Suppressor macrophage treated with lipopolysaccharide for 4 hours (primary cell): Measurements from ENCODE around the gene RGS10.
"Not testable (repeated sequence)": the region's sequence is repeated elsewhere in the genome, so short reads cannot be mapped to it uniquely, and the experiment has no call there.

ENCODE experiments used
- DNase-seq: peaks from one replicate; pipeline ENCODE4 v3.0.0-alpha.2; 2020

RGS10 gene

DNA sequence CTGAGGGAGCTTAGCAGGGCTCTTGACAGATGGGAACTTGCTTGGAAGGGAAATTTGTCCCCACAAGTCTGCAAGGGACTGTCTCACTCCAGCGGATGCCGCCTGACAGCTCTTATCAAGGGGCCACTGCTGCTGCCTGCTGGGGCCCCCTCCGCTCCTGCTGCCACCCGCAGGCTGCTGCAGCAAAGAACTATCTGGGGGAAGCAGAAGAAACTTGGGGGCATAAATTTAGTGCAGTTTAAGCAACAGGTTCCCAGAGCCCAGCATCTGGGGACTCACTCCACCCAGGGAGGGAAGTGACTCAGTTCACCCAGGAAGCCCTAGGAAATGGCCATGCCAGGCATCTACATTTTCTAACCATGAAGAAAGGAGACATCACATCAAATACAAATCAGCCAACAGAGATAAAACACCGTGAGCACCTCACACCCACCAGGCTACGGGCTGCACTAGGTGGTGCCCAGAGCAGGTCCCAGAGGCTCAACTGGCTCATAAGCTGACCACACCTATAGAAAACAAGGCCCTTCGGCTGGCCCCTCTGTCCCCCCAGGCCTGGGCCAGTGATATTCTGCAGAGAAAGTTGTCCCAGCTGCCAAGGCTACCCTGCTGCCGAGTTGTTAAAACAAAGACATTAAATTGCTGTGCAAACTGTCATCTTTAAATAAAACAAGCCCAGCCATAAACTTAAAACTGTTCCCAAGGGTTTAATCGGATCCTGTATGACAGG is 3.7 kb downstream of the RGS10 start:
- DNase-seq = peak; percentile 24

DNA sequence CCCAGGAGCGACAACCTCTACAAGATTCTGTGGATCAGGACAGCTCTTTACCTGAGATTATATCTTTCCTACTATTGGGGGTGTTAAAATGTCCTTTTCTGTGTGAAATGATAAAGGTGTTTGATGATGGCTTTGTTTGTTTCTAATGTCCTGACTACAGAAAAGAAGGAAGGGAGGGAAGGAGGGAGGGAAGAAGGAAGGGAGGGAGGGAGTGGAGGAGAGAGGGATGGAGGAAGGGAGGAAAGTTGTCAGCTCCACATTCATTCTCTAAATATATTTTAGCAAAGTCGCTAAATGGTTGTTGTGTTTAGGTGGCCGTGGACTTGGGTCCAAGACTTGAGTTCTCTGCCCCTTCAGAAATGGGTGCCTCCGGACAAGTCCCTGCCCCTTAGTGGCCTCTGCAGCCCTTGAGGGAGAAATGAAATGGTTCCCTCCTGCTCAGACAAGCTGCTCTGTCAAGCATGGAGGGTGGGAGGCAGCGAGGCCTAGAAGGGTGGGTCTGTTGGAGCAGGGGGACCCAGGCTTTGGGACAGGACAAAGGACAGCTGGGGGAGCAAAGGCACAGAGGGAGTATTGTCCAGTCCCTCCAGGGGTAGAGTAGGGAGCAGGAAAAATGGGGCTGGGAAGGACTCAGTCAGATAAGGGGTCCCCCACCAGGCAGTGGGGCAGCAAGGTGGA is 4.4 kb downstream of the RGS10 start:
- no peak for DNase-seq

GRCh38 chr10:119536508-119537025 is 6.0 kb downstream of the RGS10 start:
- DNase-seq = no peak

DNA sequence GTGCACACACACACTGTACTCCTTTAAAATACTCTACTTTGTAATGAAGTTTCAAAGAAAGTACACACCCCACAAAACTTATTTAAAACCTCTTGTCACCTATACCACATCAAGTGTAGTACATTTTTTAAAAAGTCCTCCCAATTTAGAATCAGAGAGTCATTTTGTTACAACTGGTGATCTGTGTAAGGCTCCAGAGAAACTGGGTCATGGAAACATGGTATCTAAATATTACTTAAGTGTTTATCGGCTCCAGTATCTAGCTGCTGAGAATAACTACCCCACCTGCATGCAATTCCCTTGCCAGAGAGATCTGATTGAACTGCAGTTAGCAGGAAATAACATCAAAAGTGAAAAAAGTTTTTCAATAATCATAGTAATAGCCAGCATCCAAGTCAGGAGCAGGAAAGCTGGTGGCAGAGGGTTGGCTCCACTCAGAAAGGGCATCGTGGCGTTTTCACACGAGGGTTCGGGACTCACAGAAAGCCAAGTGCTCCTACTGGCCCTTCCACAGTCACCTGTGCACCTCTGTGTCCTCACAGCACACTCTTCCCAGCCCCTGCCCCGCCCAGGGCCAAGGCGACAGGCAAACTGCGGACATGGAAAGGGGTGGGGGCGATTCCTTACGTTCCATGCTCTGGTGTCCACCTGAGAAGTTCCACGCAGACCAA is 6.5 kb downstream of the RGS10 start:
- DNase-seq = no peak

DNA sequence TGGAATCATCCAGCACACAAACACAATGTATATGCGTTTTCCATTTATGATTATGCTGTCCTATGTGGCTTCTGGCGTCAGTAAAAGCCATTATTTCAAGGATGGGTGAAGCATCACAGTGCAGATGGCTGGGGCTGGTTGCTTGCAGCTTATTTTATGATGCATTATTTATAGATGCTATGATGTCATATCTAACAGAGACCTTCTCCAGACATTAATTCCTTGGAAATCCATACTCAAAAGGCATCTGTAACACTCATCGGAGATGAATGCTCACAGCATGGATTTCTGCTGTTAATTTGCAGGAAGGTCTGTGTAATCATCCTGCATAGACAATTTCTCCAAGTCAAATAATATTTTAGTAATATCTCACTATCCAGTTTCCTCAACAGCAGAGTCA is 7.2 kb downstream of the RGS10 start:
- DNase-seq = no peak

GRCh38 chr10:119533473-119533872 is 9.0 kb downstream of the RGS10 start:
- DNase-seq = no peak

GRCh38 chr10:119532791-119533190 is 9.7 kb downstream of the RGS10 start:
- DNase-seq = peak; percentile 47

- not testable (repeated sequence) for DNase-seq
Measured at GRCh38 chr10:119532251-119532650, 10.3 kb downstream of the RGS10 start.

DNA sequence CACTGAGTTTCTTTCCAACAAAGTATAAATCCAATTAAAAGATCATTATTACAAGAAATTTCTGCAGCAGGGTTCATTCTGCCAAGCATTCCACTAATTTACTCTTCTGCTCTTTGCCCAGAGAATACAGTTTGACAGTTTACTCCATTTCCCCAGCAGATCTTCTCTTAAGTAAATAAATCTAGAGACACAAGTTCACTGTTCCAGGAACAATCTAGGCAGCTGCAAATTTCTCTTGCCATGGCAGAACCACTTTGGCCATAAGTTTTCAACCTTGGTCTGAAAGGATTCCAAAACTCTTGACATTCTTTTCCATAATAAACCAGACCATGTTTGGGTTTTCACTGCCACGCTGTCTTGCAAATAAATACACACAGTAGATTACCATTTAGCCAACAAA is 11.5 kb downstream of the RGS10 start:
- DNase-seq = no peak

GRCh38 chr10:119528663-119529237 is 13.8 kb downstream of the RGS10 start:
- peak; percentile 37 for DNase-seq

DNA sequence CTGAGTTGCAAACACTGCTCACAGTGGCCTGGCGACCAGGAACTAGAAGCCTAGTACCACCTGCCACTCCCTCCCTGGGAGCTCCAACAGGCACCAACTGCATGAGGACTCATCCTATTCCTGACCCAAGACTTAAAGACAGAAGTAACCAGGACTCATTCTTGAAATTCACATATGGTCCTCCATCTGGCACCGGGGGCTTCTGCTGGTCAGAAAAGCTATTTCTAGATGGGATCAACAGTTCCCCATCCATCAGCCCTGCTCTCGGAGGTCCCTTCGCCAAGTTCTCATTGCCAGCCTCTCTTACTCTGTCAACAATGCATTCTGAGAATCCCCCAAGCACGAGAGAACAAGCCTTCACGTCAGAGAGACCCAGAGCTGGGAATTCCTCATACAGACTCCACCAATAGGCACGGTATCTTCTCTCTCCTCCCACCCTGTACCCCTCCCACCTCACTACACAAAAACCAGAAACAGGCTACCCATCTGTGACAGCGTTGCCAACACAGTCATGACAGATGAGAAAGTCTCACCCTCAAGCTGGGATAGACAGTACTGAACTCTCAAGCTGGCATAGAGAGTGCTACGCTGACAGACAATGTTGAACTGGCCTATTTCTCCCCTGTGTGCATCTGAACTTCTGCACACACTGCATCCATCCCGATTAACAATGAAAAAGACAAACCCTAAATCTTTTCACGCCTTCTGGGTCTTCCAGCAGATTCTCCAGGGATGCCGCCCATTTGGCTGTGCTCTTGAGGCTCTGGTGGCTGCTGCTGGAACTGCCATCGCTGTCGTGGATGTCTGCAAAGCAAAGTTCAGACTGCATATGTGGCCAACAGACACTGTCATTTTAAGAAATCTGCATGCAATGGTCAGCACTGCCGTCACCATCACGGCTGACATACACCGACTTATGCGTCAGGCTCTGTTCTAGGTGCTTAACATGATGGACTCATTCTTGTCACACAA is 15.6 kb downstream of the RGS10 start:
- DNase-seq = no peak

DNA sequence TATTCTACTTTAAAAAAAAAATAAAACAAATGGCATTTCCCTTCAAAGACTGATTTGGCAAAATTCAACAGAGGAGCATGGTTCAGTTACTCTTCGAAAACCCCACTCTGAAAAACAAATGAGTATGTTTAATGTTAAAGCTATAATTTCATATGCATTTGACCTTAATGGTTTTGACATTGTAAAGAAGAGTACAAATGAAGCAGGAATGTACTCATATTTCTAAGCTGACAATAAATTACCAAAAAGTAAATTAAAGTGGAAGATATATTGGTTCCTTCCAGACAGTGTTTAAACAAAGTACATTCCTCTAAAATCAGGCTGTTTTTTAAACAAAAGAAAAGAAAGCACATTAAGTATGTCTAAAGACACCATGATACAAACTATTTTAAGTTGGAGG is 16.4 kb downstream of the RGS10 start:
- DNase-seq = no peak

DNA sequence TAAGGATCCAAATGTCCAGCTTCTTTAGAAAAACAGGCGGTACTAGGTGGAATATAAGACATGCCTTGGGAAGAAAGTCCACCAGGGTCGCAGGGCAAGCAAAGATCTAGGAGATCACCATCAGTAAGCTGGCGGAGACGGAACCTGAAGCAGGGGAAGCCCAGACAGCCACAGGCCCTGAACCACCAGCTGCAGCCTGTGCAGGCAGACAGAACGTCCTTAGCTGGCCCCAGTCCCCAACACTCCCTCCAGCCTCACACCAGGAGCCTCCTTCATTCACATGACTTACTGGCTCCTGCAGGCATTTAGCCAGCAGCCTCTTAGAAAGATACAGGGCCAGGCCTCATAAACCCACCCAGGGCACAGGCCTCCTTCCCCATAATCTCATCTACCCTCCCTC is 17.4 kb downstream of the RGS10 start:
- DNase-seq = no peak

GRCh38 chr10:119524720-119525070 is 17.8 kb downstream of the RGS10 start:
- no peak for DNase-seq

DNA sequence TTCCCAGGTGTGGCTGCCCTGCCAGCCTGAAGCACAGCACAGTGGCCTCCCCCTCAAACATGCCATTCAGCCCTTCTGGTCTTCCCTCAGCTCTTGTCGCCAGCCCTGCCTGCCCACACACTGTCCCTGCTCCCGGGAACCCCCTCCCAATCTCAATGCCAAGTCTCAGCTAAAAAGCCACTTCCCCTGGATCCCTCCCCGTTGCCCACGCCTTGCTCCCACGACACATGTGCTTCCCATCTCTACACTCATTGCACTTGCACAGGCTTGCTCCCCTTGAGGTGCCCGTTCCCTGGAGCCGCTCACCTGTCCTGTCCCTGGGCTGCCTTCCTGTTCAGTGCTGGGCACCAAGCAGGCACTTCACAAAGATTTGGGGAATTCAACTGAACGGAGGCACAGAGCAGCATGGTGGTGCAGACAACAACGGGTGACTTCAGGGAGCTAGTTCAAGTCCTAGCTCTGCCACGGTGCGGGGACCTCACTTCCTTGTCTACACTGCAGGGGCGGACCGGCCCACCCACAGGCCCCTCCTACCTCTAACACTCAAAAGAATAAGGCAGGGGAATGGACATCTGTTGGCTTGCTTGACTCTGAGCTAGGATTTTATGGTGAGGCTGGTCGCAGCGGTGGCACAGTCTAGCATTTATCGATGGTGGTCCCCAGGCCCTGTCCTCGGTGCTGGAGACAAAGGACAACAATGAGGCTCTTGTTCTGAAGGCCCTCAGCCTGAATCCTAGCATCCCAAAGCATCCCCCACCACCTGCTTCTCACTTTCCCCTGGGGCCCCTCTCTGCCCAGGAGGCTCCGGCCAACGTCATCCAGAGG is 18.4 kb downstream of the RGS10 start:
- no peak for DNase-seq

- no peak for DNase-seq
Measured at GRCh38 chr10:119522747-119523426, 19.6 kb downstream of the RGS10 start.

GRCh38 chr10:119521443-119522204 is 20.9 kb downstream of the RGS10 start:
- DNase-seq = peak; percentile 39

GRCh38 chr10:119520283-119520682 is 22.2 kb downstream of the RGS10 start:
- no peak for DNase-seq

GRCh38 chr10:119518936-119519335 is 23.6 kb downstream of the RGS10 start:
- no peak for DNase-seq

- DNase-seq = no peak
Measured at GRCh38 chr10:119518176-119518575, 24.3 kb downstream of the RGS10 start.
